HS-5 (cell line): Measurements from ENCODE around the gene HAP1.
"Not testable (repeated sequence)": the region's sequence is repeated elsewhere in the genome, so short reads cannot be mapped to it uniquely, and the experiment has no call there.

Experiments
- DNase-seq: peaks from one replicate; pipeline ENCODE4 v3.0.0-alpha.2; 2012; ENCODE audit warnings: low read depth

The HAP1 gene

DNA sequence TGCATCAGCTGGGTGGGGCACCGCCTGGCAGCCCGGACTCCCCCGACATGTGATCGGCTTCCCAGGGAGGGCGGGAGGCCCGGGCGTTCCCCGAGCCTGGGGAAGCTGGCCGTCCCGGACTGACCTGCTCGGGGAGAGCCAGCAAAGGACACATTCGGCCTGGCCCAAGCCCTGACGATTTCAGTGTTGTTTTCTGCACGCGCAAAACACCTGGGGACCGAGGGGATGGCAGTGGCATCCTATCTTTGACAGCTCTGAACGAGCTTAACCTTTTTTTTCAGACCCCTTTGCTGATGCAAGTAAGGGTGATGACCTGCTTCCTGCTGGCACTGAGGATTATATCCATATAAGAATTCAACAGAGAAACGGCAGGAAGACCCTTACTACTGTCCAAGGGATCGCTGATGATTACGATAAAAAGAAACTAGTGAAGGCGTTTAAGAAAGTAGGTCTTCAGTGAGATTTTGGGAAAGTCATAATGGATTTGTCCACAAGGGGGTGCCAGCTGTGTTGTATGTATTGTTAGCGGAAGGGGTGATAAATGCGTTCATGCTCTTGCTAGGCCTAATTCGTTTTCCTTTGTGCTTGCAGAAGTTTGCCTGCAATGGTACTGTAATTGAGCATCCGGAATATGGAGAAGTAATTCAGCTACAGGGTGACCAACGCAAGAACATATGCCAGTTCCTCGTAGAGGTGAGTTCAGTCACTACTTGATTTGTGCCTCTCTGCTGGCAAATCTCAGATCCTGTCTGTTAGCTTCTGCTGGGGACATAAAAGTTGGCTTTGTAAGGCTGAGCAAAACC is 44.7 kb downstream of the HAP1 start:
- no peak for DNase-seq

GRCh38 chr17:41688641-41689496 is 45.6 kb downstream of the HAP1 start, which contains the start of gene EIF1:
EIF1 (plus strand) TSS chr17:41688885; CDS start chr17:41689039, 154 bp downstream.
- peak; percentile 95 for DNase-seq

DNA sequence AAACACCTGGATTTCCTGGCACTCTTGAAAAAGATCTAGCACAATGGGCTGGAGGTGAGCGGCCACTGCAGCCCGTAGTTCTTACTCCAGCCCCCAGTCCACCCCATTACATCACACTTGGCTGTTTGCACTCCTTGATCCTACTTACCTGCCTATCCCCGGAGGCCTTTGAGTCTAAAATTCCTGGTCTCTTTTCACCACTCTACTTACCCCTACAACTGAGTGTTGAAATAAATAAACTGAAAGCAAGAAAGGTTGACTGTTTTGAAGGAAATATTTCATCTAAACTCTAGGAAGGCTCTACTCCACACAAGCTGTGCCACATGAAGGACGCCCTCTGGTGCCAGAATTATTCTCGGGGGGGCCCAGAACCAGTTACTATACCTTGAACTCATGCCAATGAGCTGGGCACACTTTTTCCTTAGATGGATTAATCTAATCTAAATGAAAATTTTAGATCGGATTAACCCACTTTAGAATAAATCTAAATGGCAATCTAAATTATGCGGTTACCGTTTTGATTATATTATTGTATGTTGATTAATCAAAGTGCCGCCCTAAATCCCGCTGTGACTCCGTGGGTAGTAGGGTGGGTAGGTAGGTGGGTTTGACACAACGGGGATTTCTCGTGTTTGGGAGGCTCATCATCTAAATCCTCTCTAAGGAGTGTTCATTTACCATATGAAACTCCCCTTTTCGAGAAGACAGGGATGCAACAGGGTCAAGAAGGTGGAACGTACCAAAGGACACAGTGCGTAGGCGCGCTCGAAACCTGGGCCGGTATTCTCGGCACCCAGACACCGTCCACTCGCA is 46.4 kb downstream of the HAP1 start:
- DNase-seq: no peak

DNA sequence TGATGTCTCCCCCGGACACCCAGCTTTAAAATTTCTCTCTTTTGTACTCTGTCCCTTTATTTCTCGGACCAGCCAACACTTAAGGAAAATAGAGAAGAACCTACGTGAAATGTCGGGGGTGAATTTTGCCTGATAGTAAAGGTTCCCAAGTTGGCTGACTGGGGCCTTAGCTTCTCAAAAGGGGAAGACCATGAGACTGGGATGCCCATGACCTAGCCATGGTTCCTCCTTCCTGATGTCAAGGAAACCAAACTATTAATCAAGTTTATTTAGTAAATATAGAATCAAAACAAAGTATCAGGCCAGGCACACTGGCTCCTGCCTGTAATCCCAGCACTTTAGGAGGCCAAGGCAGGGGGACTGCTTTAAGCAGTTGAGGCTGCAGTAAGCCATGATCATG is 48.2 kb downstream of the HAP1 start:
- DNase-seq: no peak

DNA sequence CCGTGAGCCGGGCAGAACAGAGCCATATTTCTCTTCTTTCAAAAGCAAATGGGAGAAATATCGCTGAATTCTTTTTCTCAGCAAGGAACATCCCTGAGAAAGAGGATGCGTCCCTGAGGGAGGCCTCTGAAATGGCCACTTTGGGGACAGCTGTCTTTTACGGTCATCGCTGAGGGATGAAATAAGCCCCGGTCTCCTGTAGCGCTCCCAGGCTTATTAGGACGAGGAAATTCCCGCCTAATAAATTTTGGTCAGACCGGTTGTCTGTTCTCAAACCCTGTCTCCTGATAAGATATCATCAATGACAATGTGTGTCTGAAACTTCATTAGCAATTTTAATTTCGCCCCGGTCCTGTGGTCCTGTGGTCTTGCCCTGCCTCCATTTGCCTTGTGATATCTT is 48.7 kb downstream of the HAP1 start:
- DNase-seq: not testable (repeated sequence)

GRCh38 chr17:41684035-41684434 is 50.4 kb downstream of the HAP1 start:
- no peak for DNase-seq

GRCh38 chr17:41683441-41684007 is 50.9 kb downstream of the HAP1 start:
- DNase-seq: no peak

DNA sequence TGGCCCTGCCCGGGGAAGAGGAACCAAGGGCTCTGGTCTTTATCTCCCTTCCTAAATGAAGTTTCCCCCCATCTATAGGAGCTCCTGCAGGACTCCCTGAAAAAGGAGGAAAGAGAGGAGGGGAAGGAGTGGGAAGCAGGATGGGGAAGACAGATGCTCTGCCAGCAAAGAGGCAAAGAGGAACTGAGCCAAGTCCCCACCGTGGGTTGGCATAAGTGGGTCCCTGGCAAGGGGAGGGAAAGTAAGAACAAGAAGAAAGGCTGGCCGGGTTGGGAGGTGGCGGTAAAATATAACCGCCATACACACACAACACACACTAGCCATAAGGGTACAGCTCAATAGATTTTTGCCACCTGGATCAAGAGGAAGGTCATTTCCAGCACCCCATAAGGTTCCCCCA is 51.8 kb downstream of the HAP1 start:
- no peak for DNase-seq

GRCh38 chr17:41681776-41682175 is 52.7 kb downstream of the HAP1 start:
- DNase-seq: no peak

DNA sequence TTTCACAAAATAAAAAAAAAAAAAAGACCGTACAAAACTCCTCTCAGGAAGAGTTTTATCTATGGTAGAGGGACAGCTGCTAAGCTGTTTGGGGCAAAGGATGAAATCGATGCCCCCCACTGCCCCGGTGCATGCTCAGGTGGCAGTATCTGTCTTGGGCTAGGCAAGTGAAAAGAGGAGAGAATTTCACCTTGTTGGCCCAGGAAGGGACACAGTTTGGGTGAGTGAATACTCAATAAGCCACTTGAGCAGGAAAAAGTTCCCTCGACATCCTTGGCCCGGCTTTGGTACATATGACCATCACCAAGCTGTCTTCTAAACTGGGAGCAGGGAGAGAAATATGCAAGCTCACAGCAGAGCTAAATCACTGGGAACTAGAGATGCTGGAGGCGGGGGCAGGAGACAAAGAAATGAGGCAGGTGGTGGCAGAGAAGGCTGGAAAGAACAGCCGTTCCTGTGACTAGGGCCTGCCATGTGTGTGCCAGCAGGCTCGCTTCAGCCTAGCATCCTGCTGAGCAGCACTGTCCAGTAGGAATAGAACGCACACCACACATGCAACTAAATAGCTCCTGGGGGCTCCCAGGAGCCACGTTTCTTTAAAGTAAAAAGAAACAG is 53.9 kb downstream of the HAP1 start:
- DNase-seq: no peak

DNA sequence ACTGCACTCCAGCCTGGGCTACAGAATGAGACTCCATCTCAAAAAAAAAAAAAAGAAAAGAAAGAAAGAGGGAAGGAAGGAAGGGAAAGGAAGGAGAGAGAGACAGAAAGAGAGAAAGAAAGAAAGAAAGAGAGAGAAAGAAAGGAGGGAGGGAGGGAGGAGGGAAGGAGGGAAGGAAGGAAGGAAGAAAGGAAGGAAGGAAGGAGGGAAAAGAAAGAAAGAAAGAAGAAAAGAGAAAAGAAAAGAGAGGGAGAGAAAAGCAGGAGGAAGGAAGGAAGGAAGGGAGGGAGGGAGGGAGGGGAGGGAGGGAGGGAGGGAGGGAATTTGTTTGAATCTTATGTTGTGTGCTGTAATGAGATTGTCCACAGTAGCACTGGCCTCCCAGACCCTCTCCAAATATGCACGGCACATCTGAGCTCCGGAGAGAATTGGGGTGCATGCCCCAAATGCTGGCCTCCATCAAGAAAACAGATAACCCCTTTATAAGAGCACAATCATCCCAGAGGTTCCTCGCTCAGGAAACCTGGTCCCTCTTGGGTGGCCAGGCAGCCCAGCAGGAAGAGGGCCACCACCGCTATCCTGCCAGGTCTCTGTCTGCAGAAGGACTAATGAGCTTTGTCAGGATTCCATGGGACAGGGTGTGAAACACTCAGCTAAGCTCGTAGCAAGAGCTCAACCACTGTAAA is 54.6 kb downstream of the HAP1 start:
- no peak for DNase-seq

DNA sequence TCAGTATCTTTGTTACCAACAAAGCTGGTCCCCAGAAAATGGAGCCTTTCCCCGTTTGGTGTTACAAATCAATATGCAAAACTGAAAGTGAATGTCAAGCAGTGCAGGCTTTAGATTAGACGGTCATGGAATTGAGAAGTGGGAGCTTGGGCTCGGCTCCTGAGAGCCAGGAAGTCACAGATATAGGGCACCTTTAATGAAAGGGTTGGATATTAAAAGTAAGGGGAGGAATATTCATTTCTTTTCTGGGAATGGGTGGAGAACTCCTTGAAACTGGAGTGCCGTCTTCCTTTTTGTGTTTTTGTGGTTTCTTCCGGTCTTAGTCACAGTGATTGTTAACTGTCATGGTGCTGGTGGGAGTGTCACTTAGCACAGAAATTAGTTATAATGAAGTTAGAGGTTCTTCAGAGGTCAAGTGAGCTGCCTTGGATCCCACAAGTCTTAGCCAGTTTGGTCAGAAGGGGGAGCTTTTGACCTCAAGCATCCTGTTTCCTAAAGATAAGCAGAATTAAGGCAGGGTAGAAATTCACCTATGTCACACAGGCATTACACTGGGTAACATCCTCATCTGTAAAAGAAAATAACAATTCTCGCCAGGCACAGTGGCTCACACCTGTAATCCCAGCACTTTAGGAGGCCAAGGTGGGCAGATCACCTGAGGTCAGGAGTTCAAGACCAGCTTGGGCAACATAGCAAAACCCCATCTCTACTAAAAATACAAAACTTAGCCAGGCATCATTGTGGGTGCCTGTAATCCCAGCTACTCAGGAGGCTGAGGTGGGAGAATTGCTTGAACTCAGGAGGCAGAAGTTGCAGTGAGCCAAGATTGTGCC is 55.3 kb downstream of the HAP1 start:
- no peak for DNase-seq

DNA sequence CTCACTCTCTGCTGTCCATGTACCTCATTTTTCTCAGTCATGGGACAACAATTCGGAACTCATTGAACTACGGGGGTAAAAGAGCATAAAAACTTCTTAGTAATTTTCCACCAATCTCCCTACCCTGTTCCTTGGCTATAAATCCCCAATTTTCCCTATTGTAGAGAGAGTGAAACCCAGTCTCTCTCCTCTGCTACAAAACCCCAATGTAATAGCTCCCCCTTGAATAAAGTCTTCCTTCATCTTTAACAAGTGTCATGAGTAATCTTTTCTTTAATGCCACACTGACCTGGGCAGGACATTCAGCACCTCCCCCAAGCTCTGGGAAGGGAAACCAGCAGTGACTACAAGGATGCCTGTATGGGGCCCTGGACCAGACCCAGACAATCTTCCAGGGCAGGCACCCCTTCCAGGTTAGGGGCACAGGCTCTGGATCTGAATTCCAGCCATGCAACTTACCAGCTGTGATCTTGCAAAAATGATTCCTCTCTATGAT is 56.0 kb downstream of the HAP1 start:
- no peak for DNase-seq

- DNase-seq: no peak
Measured at GRCh38 chr17:41676058-41676419, 58.4 kb downstream of the HAP1 start.

DNA sequence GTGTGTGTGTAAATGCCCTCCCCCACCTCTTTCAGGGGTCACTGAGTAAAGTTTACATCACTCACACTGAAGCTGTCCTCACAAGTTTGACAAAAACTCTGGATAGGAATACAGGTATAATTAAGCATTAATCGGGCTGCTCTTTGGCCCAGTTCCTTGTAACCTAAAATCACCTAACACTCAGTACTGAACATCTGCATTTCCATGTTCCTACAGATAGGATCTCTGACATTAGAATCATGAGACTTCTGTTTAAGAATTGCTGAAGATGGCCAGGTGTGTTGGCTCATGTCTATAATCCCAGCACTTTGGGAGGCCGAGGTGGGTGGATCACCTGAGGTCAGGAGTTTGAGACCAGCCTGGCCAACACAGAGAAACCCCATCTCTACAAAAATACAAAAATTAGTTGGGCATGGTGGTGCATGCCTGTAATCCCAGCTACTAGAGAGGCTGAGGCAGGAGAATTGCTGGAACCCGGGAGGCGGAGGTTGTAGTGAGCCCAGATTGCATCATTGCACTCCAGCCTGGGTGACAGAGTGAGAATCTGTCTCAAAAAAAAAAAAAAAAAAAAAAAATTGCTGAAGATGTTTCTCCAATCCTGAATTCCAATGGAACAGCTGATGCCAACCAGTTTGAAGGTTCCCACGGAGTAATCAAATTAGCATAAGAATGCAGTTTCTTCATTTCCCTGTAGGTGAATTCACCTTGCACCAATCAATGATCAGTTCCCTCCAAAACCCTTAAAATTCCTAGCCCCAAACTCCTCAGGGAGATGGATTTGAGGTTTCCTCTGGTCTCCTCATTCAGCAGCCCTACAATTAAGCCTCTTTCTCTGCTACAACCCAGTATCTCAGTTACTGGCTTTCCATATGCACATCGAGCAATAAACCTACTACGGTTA is 59.0 kb downstream of the HAP1 start:
- not testable (repeated sequence) for DNase-seq
